IMR-90 (cell line): ENCODE measurements around the gene C2orf69. TPM values are rescaled to one million over a fixed set of nuclear protein-coding genes. Genes with fewer than 3 reads are reported as not detected.

Source experiments
- ATAC-seq: fragments of 200-7000 bp; cut with Tn5 transposase; 2 replicates; pipeline ENCODE4 v1.9.1; 2020; ENCODE audit warnings: low read depth, mild to moderate bottlenecking, moderate library complexity
- BruUV-seq: library from RNA; stranded (reverse); fragments of 400-500 nt; replicated peaks from 2 replicates; lab custom pipeline; 2021; lab: Mats Ljungman, UMichigan
- CTCF ChIA-PET: fragments of 300-600 bp; formaldehyde crosslinking; extraction: SDS; loops from one replicate; lab custom pipeline; 2021; ENCODE audit warnings: antibody characterized with exemption; lab: Yijun Ruan, JAX
- POLR2A ChIA-PET: fragments of 300-600 bp; sonication (Branson Sonifier 250); formaldehyde crosslinking; loops from one replicate; lab custom pipeline; 2022; ENCODE audit warnings: antibody characterized with exemption; ENCODE audit not compliant: unreplicated experiment; lab: Charles Lee
- DNase-seq: peaks from one replicate; pipeline ENCODE4 v3.0.0; 2013
- H2AFZ ChIP-seq: replicated peaks from 2 replicates; pipeline ENCODE3; 2013; ENCODE audit warnings: low read length, mild to moderate bottlenecking; ENCODE audit not compliant: poor library complexity
- H2AK5ac ChIP-seq: 2 replicates; pipeline ENCODE4 v1.6.1; 2013; ENCODE audit warnings: low read depth, low read length, inconsistent platforms
- H2AK9ac ChIP-seq: replicated peaks from 2 replicates; pipeline ENCODE3; 2013; ENCODE audit warnings: mild to moderate bottlenecking, low read depth, low read length, moderate library complexity; ENCODE audit not compliant: poor library complexity
- H2BK120ac ChIP-seq: 2 replicates; pipeline ENCODE4 v1.6.1; 2013; ENCODE audit warnings: low read depth, low read length, inconsistent platforms
- H2BK15ac ChIP-seq: 3 replicates; pipeline ENCODE4 v1.6.1; 2013; ENCODE audit warnings: low read depth, low read length, inconsistent platforms
- H2BK20ac ChIP-seq: 2 replicates; pipeline ENCODE4 v1.6.1; 2013; ENCODE audit warnings: low read depth, mild to moderate bottlenecking, inconsistent platforms, low read length, moderate library complexity
- H2BK5ac ChIP-seq: 2 replicates; pipeline ENCODE4 v1.6.1; 2013; ENCODE audit warnings: mild to moderate bottlenecking, low read depth, low read length, inconsistent platforms; ENCODE audit not compliant: poor library complexity, severe bottlenecking
- H3K14ac ChIP-seq: replicated peaks from 2 replicates; pipeline ENCODE4 v1.6.1; 2013; ENCODE audit warnings: low read depth, low read length, inconsistent platforms
- H3K18ac ChIP-seq: 2 replicates; pipeline ENCODE4 v1.6.1; 2013; ENCODE audit warnings: low read depth, low read length, control low read depth
- H3K23ac ChIP-seq: 2 replicates; pipeline ENCODE4 v1.6.1; 2013; ENCODE audit warnings: low read depth, low read length, inconsistent platforms
- H3K27ac ChIP-seq: 2 replicates; pipeline ENCODE4 v1.5.1; 2013; ENCODE audit warnings: mild to moderate bottlenecking, control low read depth, low read length; ENCODE audit not compliant: insufficient read depth
- H3K27me3 ChIP-seq: 2 replicates; pipeline ENCODE4 v1.6.1; 2013; ENCODE audit warnings: low read length; ENCODE audit not compliant: control insufficient read depth, insufficient read depth
- H3K36me3 ChIP-seq: 2 replicates; pipeline ENCODE4 v1.6.1; 2013; ENCODE audit warnings: low read length, mixed read lengths; ENCODE audit not compliant: control insufficient read depth, insufficient read depth
- H3K4ac ChIP-seq: 2 replicates; pipeline ENCODE4 v1.6.1; 2013; ENCODE audit warnings: low read depth, low read length, inconsistent platforms
- H3K4me1 ChIP-seq: 2 replicates; pipeline ENCODE4 v1.6.1; 2013; ENCODE audit warnings: low read length, mixed read lengths; ENCODE audit not compliant: control insufficient read depth, insufficient read depth
- H3K4me2 ChIP-seq: 2 replicates; pipeline ENCODE4 v1.6.1; 2013; ENCODE audit warnings: low read depth, mild to moderate bottlenecking, control low read depth, low read length, moderate library complexity
- H3K4me3 ChIP-seq: 2 replicates; pipeline ENCODE4 v1.5.1; 2013; ENCODE audit warnings: low read depth, mild to moderate bottlenecking, control low read depth, low read length, moderate library complexity; ENCODE audit not compliant: insufficient read depth
- H3K56ac ChIP-seq: 2 replicates; pipeline ENCODE4 v1.6.1; 2013; ENCODE audit warnings: low read length, inconsistent platforms; ENCODE audit not compliant: insufficient read depth; ENCODE audit errors: extremely low read depth
- H3K79me1 ChIP-seq, 2 experiments: 2 replicates each; pipeline ENCODE4 v1.6.1; 2013; ENCODE audit warnings: low read length in 2 of 2, inconsistent platforms in 1 of 2, low read depth in 1 of 2
- H3K9ac ChIP-seq: 2 replicates; pipeline ENCODE4 v1.6.1; 2013; ENCODE audit warnings: low read depth, low read length, control low read depth
- H3K9me1 ChIP-seq: 2 replicates; pipeline ENCODE4 v1.6.1; 2013; ENCODE audit warnings: low read length, inconsistent platforms; ENCODE audit not compliant: insufficient read depth
- H3K9me3 ChIP-seq: 2 replicates; pipeline ENCODE4 v1.6.1; 2013; ENCODE audit warnings: low read length; ENCODE audit not compliant: control insufficient read depth, insufficient read depth
- H4K20me1 ChIP-seq: 2 replicates; pipeline ENCODE4 v1.6.1; 2013; ENCODE audit warnings: low read length, inconsistent platforms; ENCODE audit not compliant: insufficient read depth
- H4K5ac ChIP-seq: 2 replicates; pipeline ENCODE4 v1.6.1; 2013; ENCODE audit warnings: mild to moderate bottlenecking, low read depth, low read length, control low read depth
- H4K8ac ChIP-seq, 2 experiments: 2 replicates each; pipeline ENCODE4 v1.6.1; 2013; ENCODE audit warnings: low read depth in 2 of 2, low read length in 2 of 2, control low read depth in 1 of 2, inconsistent platforms in 1 of 2
- H4K91ac ChIP-seq: 2 replicates; pipeline ENCODE4 v1.6.1; 2013; ENCODE audit warnings: low read depth, low read length, inconsistent platforms; ENCODE audit not compliant: insufficient read depth
- MAZ ChIP-seq: IDR thresholded peaks from 2 replicates; pipeline ENCODE4 v1.6.1; 2012; ENCODE audit warnings: low read depth, mild to moderate bottlenecking, low read length, improper control_type of control experiment, moderate library complexity, borderline replicate concordance
- USF2 ChIP-seq: fragments of 150-350 bp; IDR thresholded peaks from 2 replicates; pipeline ENCODE4 v1.6.1; 2017; ENCODE audit warnings: mild to moderate bottlenecking, antibody characterized with exemption, low read length, low read depth
- WGBS, 2 experiments: methylation state at CpG; one replicate each; pipeline versions ENCODE4 v1.1.5 to v1.1.7; 2013; ENCODE audit warnings: missing lambda C conversion rate in 2 of 2; ENCODE audit not compliant: insufficient read length in 1 of 2; ENCODE audit errors: extremely low coverage in 2 of 2; 5-methylcytosine and 5-hydroxymethylcytosine counted together
- dilution Hi-C: fragments of 300-500 bp; cut with HindIII; formaldehyde crosslinking; loops from one replicate; pipeline ENCODE4 v1.14.3; 2018; ENCODE audit warnings: low sequenced_read_pairs; ENCODE audit not compliant: unreplicated experiment
- in situ Hi-C: fragments of 300-500 bp; cut with MboI; formaldehyde crosslinking; loops from 3 replicates; pipeline ENCODE4 v1.14.3; 2019; ENCODE audit warnings: low sequenced_read_pairs, inconsistent platforms, mixed read lengths
- intact Hi-C: fragments of 100-400 bp; cut with micrococcal nuclease; formaldehyde crosslinking; loops from 2 replicates; pipeline ENCODE4 v1.10.0; 2022
- polyA plus RNA-seq, 3 experiments: library from polyadenylated mRNA; depleted of rRNA; stranded (reverse); fragments of >200 nt; gene quantifications; 2 replicates each; pipeline ENCODE4 v1.2.3, GENCODE V29; 2012; ENCODE audit warnings: low replicate concordance in 1 of 3
- total RNA-seq: library from RNA; depleted of rRNA; stranded (reverse); fragments of >200 nt; gene quantifications from 2 replicates; pipeline ENCODE4 v1.2.3, GENCODE V29; 2012

The C2orf69 gene
- total and polyA plus RNA-seq, 2 of the 4 experiments (the other 2 are of a cell fraction), result 3.1 to 4.7 TPM

- Histone ChIP-seq H2AK9ac (no peak overlapping the region), H2BK5ac (no peak overlapping the region), H3K56ac (no peak overlapping the region), H2BK15ac (no peak overlapping the region), H4K91ac (no peak overlapping the region), H3K9me3 (no peaks in the 10 kb centered on the region), H4K8ac (no peak overlapping the region), H3K9ac (no peak overlapping the region), H3K4ac (no peak overlapping the region), H3K9me1 (no peaks in the 10 kb centered on the region), H3K23ac (no peak overlapping the region), H3K4me3 (no peak overlapping the region), H4K20me1 (no peaks in the 10 kb centered on the region), H2AFZ (no peak overlapping the region), H3K27me3 (no peaks in the 10 kb centered on the region; the same call in none of the 2 replicates), H2AK5ac (no peak overlapping the region), H3K4me2 (no peak overlapping the region), H3K79me1 (no peaks in the 10 kb centered on the region), H2BK120ac (no peak overlapping the region), H3K27ac (no peak overlapping the region), H3K36me3 (no peaks in the 10 kb centered on the region), H3K4me1 (no peaks in the 10 kb centered on the region), H3K18ac (no peak overlapping the region), H2BK20ac (no peak overlapping the region), H3K14ac (no peak overlapping the region), H4K5ac (no peak overlapping the region)
- dilution Hi-C loops (no loop called here), intact Hi-C loops (no loop called here), in situ Hi-C loops (no loop called here)
- DNase-seq, result no peak
- POLR2A ChIA-PET, result no interaction called here
- no peak for ATAC-seq
- TF ChIP-seq MAZ (no peak), USF2 (no peak)
- CTCF ChIA-PET, result no interaction called here
- BruUV-seq, result no TSS peak
- no CpG with 5 or more reads among the region's 2 CpGs for WGBS, 2 experiments
Measured at GRCh38 chr2:199896617-199897016, 14.5 kb upstream of the C2orf69 start.
